CD8-positive, alpha-beta memory T cell (primary cell): Measurements from ENCODE around the gene WBP2NL. TPM values are rescaled to one million over a fixed set of nuclear protein-coding genes. Genes with fewer than 3 reads are reported as not detected.

Source experiments
- CTCF ChIA-PET: fragments of 350-600 bp; sonication (Branson Sonifier 250); formaldehyde crosslinking; loops from one replicate; lab custom pipeline; 2021; ENCODE audit warnings: antibody characterized with exemption; lab: Charles Lee
- POLR2A ChIA-PET: fragments of 350-600 bp; sonication (Branson Sonifier 250); formaldehyde crosslinking; loops from one replicate; lab custom pipeline; 2021; ENCODE audit warnings: antibody characterized with exemption; lab: Charles Lee
- DNase-seq, 5 donors: peaks; one replicate each; pipeline versions ENCODE4 v3.0.0 to v3.0.0-alpha.2; 2020 to 2022; ENCODE audit warnings: mixed read lengths in 1 of 5
- H3K27ac ChIP-seq: one replicate; pipeline ENCODE4 v1.7.0; 2013; ENCODE audit warnings: low read depth, mild to moderate bottlenecking, low read length, moderate library complexity
- H3K27me3 ChIP-seq: 2 replicates; pipeline ENCODE4 v1.7.0; 2013; ENCODE audit warnings: low read length, mild to moderate bottlenecking; ENCODE audit not compliant: insufficient read depth, poor library complexity, severe bottlenecking
- H3K36me3 ChIP-seq: 2 replicates; pipeline ENCODE4 v1.7.0; 2013; ENCODE audit warnings: mild to moderate bottlenecking, low read length, moderate library complexity; ENCODE audit not compliant: insufficient read depth
- H3K4me1 ChIP-seq: 2 replicates; pipeline ENCODE4 v1.7.0; 2013; ENCODE audit warnings: mild to moderate bottlenecking, low read length, moderate library complexity; ENCODE audit not compliant: insufficient read depth
- H3K4me3 ChIP-seq: 2 replicates; pipeline ENCODE4 v1.7.0; 2013; ENCODE audit warnings: mild to moderate bottlenecking, low read length
- H3K9me3 ChIP-seq: 2 replicates; pipeline ENCODE4 v1.7.0; 2013; ENCODE audit warnings: mild to moderate bottlenecking, low read length
- H3K27ac Mint-ChIP-seq, 8 donors: one replicate each; pipeline ENCODE4 v1.8.0; 2020 to 2021; ENCODE audit warnings: mixed read lengths in 8 of 8, mild to moderate bottlenecking in 6 of 8, inconsistent platforms in 3 of 8, moderate library complexity in 3 of 8
- H3K27me3 Mint-ChIP-seq, 2 donors: one replicate each; pipeline ENCODE4 v1.8.0; 2020 to 2021; ENCODE audit warnings: mixed read lengths in 2 of 2, mild to moderate bottlenecking in 1 of 2, moderate library complexity in 1 of 2
- H3K36me3 Mint-ChIP-seq, 3 donors: one replicate each; pipeline ENCODE4 v1.8.0; 2020 to 2021; ENCODE audit warnings: mixed read lengths in 3 of 3, inconsistent platforms in 1 of 3, mild to moderate bottlenecking in 1 of 3
- H3K4me1 Mint-ChIP-seq, 3 donors: one replicate each; pipeline ENCODE4 v1.8.0; 2020 to 2021; ENCODE audit warnings: mixed read lengths in 3 of 3, inconsistent platforms in 1 of 3, mild to moderate bottlenecking in 1 of 3
- H3K4me3 Mint-ChIP-seq, 7 donors: one replicate each; pipeline ENCODE4 v1.8.0; 2020 to 2021; ENCODE audit warnings: mixed read lengths in 7 of 7, mild to moderate bottlenecking in 6 of 7, moderate library complexity in 4 of 7, inconsistent platforms in 2 of 7
- H3K9me3 Mint-ChIP-seq, 5 donors: one replicate each; pipeline ENCODE4 v1.8.0; 2020 to 2022; ENCODE audit warnings: mixed read lengths in 5 of 5, mild to moderate bottlenecking in 3 of 5, moderate library complexity in 2 of 5, inconsistent platforms in 1 of 5
- polyA plus RNA-seq: library from polyadenylated mRNA; unstranded; fragments of 300-500 nt; fragmentation: Illumina TruSeq; gene quantifications from one replicate; pipeline ENCODE4 v1.2.3, GENCODE V29; 2021
- total RNA-seq, 2 experiments: library from RNA; stranded (reverse); gene quantifications; one replicate each; pipeline ENCODE4 v1.2.3, GENCODE V29; 2021

The WBP2NL gene
- total and polyA plus RNA-seq, 3 experiments from 2014 or later, result 0.66 to 0.82 (median 0.70) TPM

- Histone ChIP-seq H3K27ac (no peak overlapping the region), H3K27me3 (no peaks in the 10 kb centered on the region), H3K9me3 (no peaks in the 10 kb centered on the region), H3K4me3 (no peak overlapping the region), H3K4me1 (no peaks in the 10 kb centered on the region), H3K36me3 (no peaks in the 10 kb centered on the region)
- no peak for DNase-seq
- CTCF ChIA-PET, result no interaction called here
- H3K36me3 Mint-ChIP-seq, result no peaks in the 10 kb centered on the region
- H3K4me1 Mint-ChIP-seq, result no peaks in the 10 kb centered on the region
- H3K9me3 Mint-ChIP-seq, result peaks cover 0 to under 1% (median 0%) of the 10 kb centered on the region in 5 donors
- POLR2A ChIA-PET, result interaction anchor here (0.5 kb wide), 1 partner anchor 11 kb away, joined by 3 read pairs; no protein-coding TSS in a partner anchor
- H3K27ac Mint-ChIP-seq, result no peak overlapping the region
- H3K4me3 Mint-ChIP-seq, result no peak overlapping the region
- no peaks in the 10 kb centered on the region for H3K27me3 Mint-ChIP-seq
These were observed 52.1 kb downstream of the WBP2NL start for GRCh38 chr22:42050641-42051180.

DNA sequence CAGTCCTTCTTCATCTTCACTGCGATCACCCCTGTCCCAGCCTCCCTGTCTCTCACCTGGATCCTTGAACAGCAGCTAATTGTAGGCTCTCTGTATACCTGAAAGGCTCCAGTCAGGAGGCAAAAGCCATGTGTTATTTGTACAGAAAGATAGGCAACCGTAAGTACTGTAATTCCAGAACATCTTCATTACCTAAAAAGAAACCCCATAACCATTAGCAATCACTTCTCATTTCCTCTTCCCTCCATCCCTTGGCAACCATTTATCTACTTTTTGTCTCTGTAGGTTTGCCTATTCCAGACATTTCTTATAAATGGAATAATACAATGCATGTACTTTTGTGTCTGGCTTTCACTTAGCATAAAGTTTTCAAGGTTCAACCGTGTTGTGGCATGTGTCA lies 54.2 kb downstream of the WBP2NL start:
- DNase-seq, result no peak
- no peaks in the 10 kb centered on the region for H3K36me3 ChIP-seq
- H3K4me3 ChIP-seq, result no peak overlapping the region
- CTCF ChIA-PET, result no interaction called here
- Mint-ChIP-seq H3K4me3 (no peak overlapping the region), H3K4me1 (no peaks in the 10 kb centered on the region), H3K27ac (peak overlapping the region in 2 of 8 donors; percentile 47 to 51), H3K27me3 (no peaks in the 10 kb centered on the region), H3K36me3 (peaks cover 3 to 9% (median 4%) of the 10 kb centered on the region in 3 donors), H3K9me3 (peaks cover 6 to 15% (median 11%) of the 10 kb centered on the region in 5 donors)
- H3K4me1 ChIP-seq, result no peaks in the 10 kb centered on the region
- POLR2A ChIA-PET, result no interaction called here
- H3K9me3 ChIP-seq, result no peaks in the 10 kb centered on the region
- H3K27me3 ChIP-seq, result no peaks in the 10 kb centered on the region
- H3K27ac ChIP-seq, result no peak overlapping the region

DNA sequence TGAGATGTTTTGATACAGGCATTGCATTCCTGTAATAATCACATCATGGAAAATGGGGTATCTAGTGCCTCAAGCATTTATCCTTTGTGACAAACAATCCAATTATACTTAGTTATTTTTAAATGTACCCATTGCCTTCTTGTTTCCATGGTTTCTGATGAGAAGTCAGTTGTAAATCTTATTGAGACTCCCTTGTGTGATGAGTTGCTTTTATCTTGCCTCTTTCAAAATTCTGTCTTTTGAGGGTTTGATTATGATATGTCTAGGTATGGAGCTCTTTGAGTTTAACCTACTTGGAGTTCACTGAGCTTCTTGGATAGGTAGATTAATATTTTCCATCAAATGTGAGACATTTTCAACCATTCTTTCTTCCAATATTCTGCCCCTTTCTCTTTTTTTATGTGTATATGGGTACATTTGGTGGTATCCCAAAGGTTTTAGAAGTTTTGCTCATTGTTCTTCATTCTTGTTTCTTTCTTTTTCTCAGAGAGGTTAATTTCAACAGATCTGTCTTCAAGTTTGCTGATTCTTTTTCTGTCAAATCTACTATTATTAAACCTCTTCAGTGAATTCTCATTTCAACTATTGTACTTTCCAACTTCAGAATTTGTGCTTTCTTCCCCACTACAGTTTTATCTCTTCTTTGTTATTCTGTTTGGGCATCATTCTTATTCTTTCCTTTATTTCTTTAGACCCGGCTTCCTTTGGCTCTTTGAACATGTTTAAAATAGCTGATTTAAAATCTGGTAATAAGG lies 58.3 kb downstream of the WBP2NL start:
- POLR2A ChIA-PET, result no interaction called here

GRCh38 chr22:42060489-42060888 lies 61.9 kb downstream of the WBP2NL start:
- no peaks in the 10 kb centered on the region for H3K4me1 ChIP-seq
- H3K9me3 Mint-ChIP-seq, result peaks cover 6 to 20% (median 11%) of the 10 kb centered on the region in 5 donors
- no peak overlapping the region for H3K27ac ChIP-seq
- peaks cover 17 to 64% (median 22%) of the 10 kb centered on the region in 3 donors for H3K36me3 Mint-ChIP-seq
- peaks cover 9% of the 10 kb centered on the region for H3K36me3 ChIP-seq
- POLR2A ChIA-PET, result no interaction called here
- CTCF ChIA-PET, result no interaction called here
- no peak for DNase-seq
- H3K9me3 ChIP-seq, result no peaks in the 10 kb centered on the region
- H3K4me3 ChIP-seq, result no peak overlapping the region
- H3K27me3 ChIP-seq, result no peaks in the 10 kb centered on the region
- no peak overlapping the region for H3K4me3 Mint-ChIP-seq
- H3K4me1 Mint-ChIP-seq, result no peaks in the 10 kb centered on the region
- no peaks in the 10 kb centered on the region for H3K27me3 Mint-ChIP-seq
- no peak overlapping the region for H3K27ac Mint-ChIP-seq

More for the DNA sequence above, 58.3 kb downstream of the WBP2NL start:
- H3K4me1 ChIP-seq, result no peaks in the 10 kb centered on the region
- CTCF ChIA-PET, result no interaction called here
- no peak overlapping the region for H3K27ac Mint-ChIP-seq
- no peaks in the 10 kb centered on the region for H3K4me1 Mint-ChIP-seq
- H3K27me3 Mint-ChIP-seq, result no peaks in the 10 kb centered on the region
- peaks cover 6% of the 10 kb centered on the region for H3K36me3 ChIP-seq
- DNase-seq, result no peak
- peaks cover 4 to 36% (median 17%) of the 10 kb centered on the region in 3 donors for H3K36me3 Mint-ChIP-seq
- peaks cover 6 to 20% (median 11%) of the 10 kb centered on the region in 5 donors for H3K9me3 Mint-ChIP-seq
- H3K4me3 ChIP-seq, result no peak overlapping the region
- H3K27me3 ChIP-seq, result no peaks in the 10 kb centered on the region
- H3K9me3 ChIP-seq, result no peaks in the 10 kb centered on the region
- H3K27ac ChIP-seq, result no peak overlapping the region
- no peak overlapping the region for H3K4me3 Mint-ChIP-seq

DNA sequence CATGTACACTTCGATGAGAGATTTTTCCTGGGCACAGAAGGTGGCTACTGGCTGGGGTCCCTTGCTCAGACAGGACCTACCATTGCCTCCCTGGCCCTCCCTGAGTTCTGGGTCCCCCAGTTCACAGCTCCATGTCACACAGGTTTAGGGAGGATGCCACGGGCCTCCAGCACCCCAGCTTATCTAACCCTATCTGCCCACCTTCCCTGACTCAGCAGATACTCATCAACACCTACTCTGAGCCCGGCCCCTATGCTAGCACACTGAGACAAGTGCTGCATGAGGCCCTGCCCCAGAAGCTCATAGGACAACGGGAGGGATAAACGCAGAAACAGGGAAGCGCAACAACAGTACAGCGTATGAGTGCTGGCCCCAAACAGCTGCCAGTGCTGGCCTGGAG lies 62.5 kb downstream of the WBP2NL start:
- Histone ChIP-seq H3K4me1 (no peaks in the 10 kb centered on the region), H3K36me3 (peaks cover 9% of the 10 kb centered on the region), H3K9me3 (no peaks in the 10 kb centered on the region), H3K27me3 (no peaks in the 10 kb centered on the region), H3K27ac (no peak overlapping the region), H3K4me3 (no peak overlapping the region)
- no peaks in the 10 kb centered on the region for H3K27me3 Mint-ChIP-seq
- H3K27ac Mint-ChIP-seq, result no peak overlapping the region
- H3K4me3 Mint-ChIP-seq, result no peak overlapping the region
- POLR2A ChIA-PET, result no interaction called here
- H3K9me3 Mint-ChIP-seq, result peaks cover 6 to 16% (median 11%) of the 10 kb centered on the region in 5 donors
- H3K4me1 Mint-ChIP-seq, result no peaks in the 10 kb centered on the region
- no peak for DNase-seq
- H3K36me3 Mint-ChIP-seq, result peaks cover 17 to 68% (median 22%) of the 10 kb centered on the region in 3 donors
- CTCF ChIA-PET, result no interaction called here

- no peak for DNase-seq
- no peak overlapping the region for H3K4me3 ChIP-seq
- H3K27me3 Mint-ChIP-seq, result no peaks in the 10 kb centered on the region
- H3K4me1 Mint-ChIP-seq, result peaks cover 0 to 2% (median 0%) of the 10 kb centered on the region in 3 donors
- no peak overlapping the region for H3K27ac ChIP-seq
- H3K27me3 ChIP-seq, result no peaks in the 10 kb centered on the region
- H3K27ac Mint-ChIP-seq, result no peak overlapping the region
- CTCF ChIA-PET, result interaction anchor here (1.3 kb wide), 1 partner anchor 20 kb away, joined by 3 read pairs; no protein-coding TSS in a partner anchor
- H3K4me3 Mint-ChIP-seq, result no peak overlapping the region
- no peaks in the 10 kb centered on the region for H3K4me1 ChIP-seq
- H3K9me3 Mint-ChIP-seq, result peaks cover 0 to 5% (median 0%) of the 10 kb centered on the region in 5 donors
- peaks cover 12 to 79% (median 13%) of the 10 kb centered on the region in 3 donors for H3K36me3 Mint-ChIP-seq
- H3K9me3 ChIP-seq, result no peaks in the 10 kb centered on the region
- POLR2A ChIA-PET, result no interaction called here
- H3K36me3 ChIP-seq, result peaks cover 9% of the 10 kb centered on the region
These were observed 64.0 kb downstream of the WBP2NL start for GRCh38 chr22:42062506-42063170.

GRCh38 chr22:42064629-42065028 lies 66.0 kb downstream of the WBP2NL start:
- Mint-ChIP-seq H3K4me3 (no peak overlapping the region), H3K27ac (peak overlapping the region in 1 of 8 donors; percentile 28), H3K36me3 (peaks cover 5 to 78% (median 12%) of the 10 kb centered on the region in 3 donors), H3K9me3 (no peaks in the 10 kb centered on the region), H3K4me1 (peaks cover 6 to 11% (median 6%) of the 10 kb centered on the region in 3 donors), H3K27me3 (no peaks in the 10 kb centered on the region)
- Histone ChIP-seq H3K9me3 (no peaks in the 10 kb centered on the region), H3K36me3 (peaks cover 9% of the 10 kb centered on the region), H3K4me1 (peaks cover under 1% of the 10 kb centered on the region), H3K27ac (no peak overlapping the region), H3K4me3 (no peak overlapping the region), H3K27me3 (no peaks in the 10 kb centered on the region)
- CTCF ChIA-PET, result interaction anchor here (1.8 kb wide), 1 partner anchor 26 kb away, joined by 5 read pairs; the partner anchor contains the start of gene NDUFA6
- no peak for DNase-seq
- POLR2A ChIA-PET, result interaction anchor here (0.6 kb wide), 1 partner anchor 235 kb away, joined by 4 read pairs; no protein-coding TSS in a partner anchor
